ENCODE data around the gene IPO5.

IPO5 gene

DNA sequence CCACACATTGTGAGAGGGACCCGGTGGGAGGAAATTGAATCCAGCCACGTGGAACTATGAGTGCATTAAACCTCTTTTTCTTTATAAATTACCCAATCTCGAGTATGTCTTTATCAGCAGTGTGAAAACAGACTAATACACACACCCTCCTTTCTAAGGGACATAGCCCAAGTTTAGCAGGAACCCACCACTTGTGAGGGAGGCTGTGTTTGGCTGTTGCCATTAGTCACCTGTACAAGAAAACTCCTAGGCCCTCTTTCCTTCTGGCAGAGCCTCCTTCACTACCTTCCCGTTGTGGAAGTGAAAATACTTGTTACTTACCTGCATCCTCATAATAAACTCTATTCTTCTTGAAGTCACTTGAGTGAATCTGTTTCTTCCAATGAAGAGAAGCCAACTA, 113.2 kb downstream of the IPO5 start:
- DNase-seq, result no peak

DNA sequence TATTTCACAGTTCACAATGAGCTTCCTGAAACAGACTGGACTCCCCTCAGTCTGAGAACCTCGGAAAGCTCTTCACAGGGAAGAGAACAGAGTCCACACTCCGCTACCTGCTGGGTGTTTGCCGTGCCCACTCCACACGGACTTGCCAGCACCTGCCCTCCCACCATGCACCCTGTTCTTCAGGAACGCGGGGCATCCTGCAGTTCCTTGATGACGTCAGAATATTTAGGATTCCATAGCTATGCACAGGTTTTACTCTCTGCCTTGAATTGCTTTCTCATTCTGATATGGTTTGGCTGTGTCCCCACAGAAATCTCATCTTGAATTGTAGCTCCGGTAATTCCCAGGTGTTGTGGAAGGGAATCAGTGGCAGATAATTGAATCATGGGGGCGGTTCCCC, 115.0 kb downstream of the IPO5 start:
- no peak for DNase-seq

DNA sequence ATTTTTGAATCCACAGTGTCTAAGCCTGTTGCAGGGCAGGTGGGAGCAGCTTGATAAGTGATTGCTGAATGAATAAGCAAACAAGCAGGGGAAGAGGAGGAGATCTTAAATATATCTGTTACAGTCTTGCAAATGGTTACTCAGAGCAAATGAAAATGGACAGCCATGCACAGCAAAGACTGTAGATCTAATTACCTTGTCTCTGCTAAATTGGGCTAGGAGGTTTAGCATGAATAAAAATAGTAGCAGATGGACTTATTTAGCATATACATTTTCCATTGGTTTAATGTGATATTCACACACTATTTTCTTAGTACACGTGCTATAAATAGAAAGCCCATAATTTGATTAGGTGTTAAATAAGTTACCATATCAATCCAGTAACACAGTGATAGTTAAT, 116.5 kb downstream of the IPO5 start:
- no peak for DNase-seq

DNA sequence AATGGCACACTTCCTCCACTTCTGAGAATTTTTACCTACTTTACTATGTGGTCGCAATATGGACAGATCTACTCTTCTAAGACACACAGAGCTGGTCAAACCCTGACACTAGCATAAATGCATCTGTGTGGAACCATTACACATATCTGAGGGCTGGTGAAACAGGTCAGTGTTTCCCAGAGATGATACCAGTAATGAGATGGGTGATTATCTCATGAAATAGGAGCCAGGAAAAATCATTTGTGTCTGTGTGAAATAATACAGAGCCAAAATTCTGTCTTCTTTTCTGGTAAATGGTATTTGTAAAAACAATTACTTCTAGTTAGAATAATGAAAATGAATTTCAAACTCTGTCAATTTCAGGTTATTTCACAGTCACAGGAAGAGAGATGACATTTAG, 117.8 kb downstream of the IPO5 start:
- no peak for DNase-seq

DNA sequence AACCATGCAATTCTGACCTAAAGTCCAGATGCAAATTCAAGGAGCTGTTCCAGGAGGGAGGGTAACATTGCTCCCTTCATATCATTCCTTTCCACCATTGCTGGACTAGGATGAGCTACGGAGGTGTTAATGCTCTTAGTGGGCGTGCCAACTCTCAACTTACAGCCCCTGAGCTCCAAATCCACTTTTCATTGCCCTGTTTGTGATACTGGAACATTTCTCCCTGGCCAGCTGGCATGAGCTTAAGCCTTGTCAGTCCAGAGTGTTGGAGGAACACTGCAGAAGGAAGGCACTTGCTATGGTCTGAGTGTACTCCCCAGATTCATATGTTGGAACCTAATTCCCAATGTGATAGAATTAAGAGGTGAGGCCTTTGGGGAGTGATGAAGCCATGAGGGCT, 119.0 kb downstream of the IPO5 start:
- no peak for DNase-seq

Data from NCI-H2029 treated with DMSO at 0.1 percent for 48 hours (cell line).